Testis (tissue), 3 donors: ENCODE results near the gene MYBPH. TPM values are rescaled to one million over a fixed set of nuclear protein-coding genes. Genes with fewer than 3 reads are reported as not detected.

ENCODE experiments used
- DNase-seq: peaks from one replicate; pipeline ENCODE4 v3.0.0-alpha.2; 2019
- H3K27ac ChIP-seq, 2 donors: fragments of 200-600 bp; sonication (generic); one replicate each; pipeline ENCODE4 v1.5.1; 2019
- H3K27me3 ChIP-seq: fragments of 200-600 bp; sonication (generic); one replicate; pipeline ENCODE4 v1.5.1; 2019
- H3K36me3 ChIP-seq: fragments of 200-600 bp; sonication (generic); one replicate; pipeline ENCODE4 v1.5.1; 2017; ENCODE audit warnings: low read depth; ENCODE audit errors: missing control alignments
- H3K4me1 ChIP-seq: fragments of 200-600 bp; sonication (generic); one replicate; pipeline ENCODE4 v1.5.1; 2019
- H3K4me3 ChIP-seq, 2 donors: fragments of 200-600 bp; sonication (generic); one replicate each; pipeline ENCODE4 v1.5.1; 2017 to 2019
- H3K9me3 ChIP-seq: fragments of 200-600 bp; sonication (generic); one replicate; pipeline ENCODE4 v1.5.1; 2017
- POLR2A ChIP-seq: fragments of 450-650 bp; IDR thresholded peaks from one replicate; pipeline ENCODE4 v1.6.1; 2017; ENCODE audit warnings: antibody characterized with exemption, mild to moderate bottlenecking, moderate library complexity
- whole genome bisulfite sequencing, 2 donors: methylation state at CpG; one replicate each; pipeline ENCODE4 v1.1.5; 2018; 5-methylcytosine and 5-hydroxymethylcytosine counted together
- intact Hi-C: fragments of 100-400 bp; cut with DNase I; formaldehyde crosslinking; loops from one replicate; pipeline ENCODE4 v1.15.1; 2023; ENCODE audit warnings: low total_unique reads
- polyA plus RNA-seq: library from polyadenylated mRNA; stranded (reverse); fragments of 350-450 nt; fragmentation: Illumina TruSeq; extraction: RNeasy Lipid Tissue Mini Kit (QIAGEN cat#74804); gene quantifications from one replicate; pipeline ENCODE4 v1.2.3, GENCODE V29; 2014; ENCODE audit warnings: low read depth, low replicate concordance; ENCODE audit not compliant: insufficient read depth
- total RNA-seq, 2 donors: library from RNA; depleted of rRNA; stranded (reverse); fragments of >200 nt; gene quantifications; one replicate each; pipeline ENCODE4 v1.2.3, GENCODE V29; 2016
- TF ChIP-seq, protein P1 (sequence below), 3 experiments: fragments of 450-650 bp in 2 of 3; fragments of 200-600 bp in 1 of 3; sonication (generic) in 1 of 3; IDR thresholded peaks; one replicate each; pipeline ENCODE4 v1.5.1; 2016 to 2019; ENCODE audit warnings: antibody characterized with exemption in 3 of 3, mild to moderate bottlenecking in 2 of 3, moderate library complexity in 1 of 3

MYBPH gene
- total and polyA plus RNA-seq, 3 donors from 2014 or later: 0.16 to 2.9 (median 0.25) TPM

DNA sequence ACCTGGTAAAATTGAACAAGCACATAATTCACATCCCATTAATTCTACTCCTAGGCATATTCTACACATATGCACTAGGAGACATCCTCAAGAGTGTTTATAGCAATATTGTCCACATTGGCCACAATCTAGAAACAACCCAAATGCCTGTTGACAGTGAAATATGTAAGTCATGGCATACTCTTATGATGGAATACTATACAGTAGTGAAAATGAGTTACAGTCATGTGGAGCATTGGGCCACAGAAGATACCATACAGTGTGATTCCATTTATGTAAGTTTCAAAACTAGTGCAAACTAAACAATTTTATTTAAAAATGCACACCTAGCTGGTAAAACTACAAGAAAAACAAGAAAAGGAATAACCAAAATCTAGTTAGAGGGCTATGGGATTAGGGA lies 34.7 kb upstream of the MYBPH start:
- DNase-seq: no peak
- intact Hi-C loops: no loop called here
- H3K4me3 ChIP-seq: no peak overlapping the region
- no peaks in the 10 kb centered on the region for H3K27me3 ChIP-seq
- H3K36me3 ChIP-seq: no peaks in the 10 kb centered on the region
- H3K27ac ChIP-seq: no peak overlapping the region
- no peaks in the 10 kb centered on the region for H3K4me1 ChIP-seq
- H3K9me3 ChIP-seq: no peaks in the 10 kb centered on the region
- no peak for TF ChIP-seq POLR2A
- TF ChIP-seq, protein P1, sequence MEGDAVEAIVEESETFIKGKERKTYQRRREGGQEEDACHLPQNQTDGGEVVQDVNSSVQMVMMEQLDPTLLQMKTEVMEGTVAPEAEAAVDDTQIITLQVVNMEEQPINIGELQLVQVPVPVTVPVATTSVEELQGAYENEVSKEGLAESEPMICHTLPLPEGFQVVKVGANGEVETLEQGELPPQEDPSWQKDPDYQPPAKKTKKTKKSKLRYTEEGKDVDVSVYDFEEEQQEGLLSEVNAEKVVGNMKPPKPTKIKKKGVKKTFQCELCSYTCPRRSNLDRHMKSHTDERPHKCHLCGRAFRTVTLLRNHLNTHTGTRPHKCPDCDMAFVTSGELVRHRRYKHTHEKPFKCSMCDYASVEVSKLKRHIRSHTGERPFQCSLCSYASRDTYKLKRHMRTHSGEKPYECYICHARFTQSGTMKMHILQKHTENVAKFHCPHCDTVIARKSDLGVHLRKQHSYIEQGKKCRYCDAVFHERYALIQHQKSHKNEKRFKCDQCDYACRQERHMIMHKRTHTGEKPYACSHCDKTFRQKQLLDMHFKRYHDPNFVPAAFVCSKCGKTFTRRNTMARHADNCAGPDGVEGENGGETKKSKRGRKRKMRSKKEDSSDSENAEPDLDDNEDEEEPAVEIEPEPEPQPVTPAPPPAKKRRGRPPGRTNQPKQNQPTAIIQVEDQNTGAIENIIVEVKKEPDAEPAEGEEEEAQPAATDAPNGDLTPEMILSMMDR (IDR thresholded peaks at IDR 0.05): no peak

- TF ChIP-seq, protein P1 (IDR thresholded peaks at IDR 0.05): no peak
- TF ChIP-seq POLR2A: no peak
- intact Hi-C loops: no loop called here
- 79 to 93% methylated on average over 1 of the region's 1 CpG for WGBS, 2 donors
- Histone ChIP-seq H3K36me3 (no peaks in the 10 kb centered on the region), H3K9me3 (no peaks in the 10 kb centered on the region), H3K27ac (no peak overlapping the region), H3K4me3 (no peak overlapping the region), H3K4me1 (no peaks in the 10 kb centered on the region), H3K27me3 (no peaks in the 10 kb centered on the region)
- no peak for DNase-seq
These were observed 32.6 kb upstream of the MYBPH start for GRCh38 chr1:203208181-203208580.

GRCh38 chr1:203207751-203208150 lies 32.1 kb upstream of the MYBPH start:
- DNase-seq: no peak
- no peaks in the 10 kb centered on the region for H3K36me3 ChIP-seq
- H3K27me3 ChIP-seq: no peaks in the 10 kb centered on the region
- no peaks in the 10 kb centered on the region for H3K9me3 ChIP-seq
- no peak for TF ChIP-seq POLR2A
- TF ChIP-seq, protein P1 (IDR thresholded peaks at IDR 0.05): no peak
- no peak overlapping the region for H3K27ac ChIP-seq
- no peaks in the 10 kb centered on the region for H3K4me1 ChIP-seq
- WGBS, 2 donors: 81 to 92% methylated on average over 2 of the region's 2 CpGs
- H3K4me3 ChIP-seq: no peak overlapping the region
- intact Hi-C loops: no loop called here

DNA sequence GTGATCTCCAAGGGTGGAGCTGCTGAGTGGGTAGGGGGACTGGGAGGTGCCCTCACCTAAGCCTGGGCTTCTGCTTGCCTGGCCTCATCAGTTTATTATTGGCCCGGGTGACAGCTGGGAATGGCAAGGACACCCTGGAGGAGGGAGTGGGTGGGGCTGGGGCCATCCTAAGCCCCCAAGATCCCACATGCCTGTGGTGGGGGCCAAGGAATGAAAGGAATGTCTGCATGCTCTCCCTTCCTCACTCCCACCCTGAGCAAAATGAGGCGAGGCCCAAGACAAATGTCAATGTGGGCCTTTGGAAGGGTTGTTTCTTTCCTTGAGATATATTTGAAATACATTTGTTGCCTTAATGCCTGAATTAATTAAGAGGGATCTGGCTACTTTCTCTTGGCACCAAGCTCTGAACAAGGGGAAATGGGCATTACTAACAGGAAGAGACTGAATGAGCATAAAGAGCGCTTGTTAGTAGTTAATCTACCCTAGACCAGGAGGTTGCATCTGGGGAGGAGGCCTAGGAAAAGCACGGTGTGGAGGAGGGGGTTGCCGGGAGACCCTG lies 30.6 kb upstream of the MYBPH start:
- intact Hi-C loops: no loop called here
- no peaks in the 10 kb centered on the region for H3K4me1 ChIP-seq
- no peak for TF ChIP-seq POLR2A
- TF ChIP-seq, protein P1 (IDR thresholded peaks at IDR 0.05): no peak
- H3K36me3 ChIP-seq: no peaks in the 10 kb centered on the region
- no peak overlapping the region for H3K27ac ChIP-seq
- H3K27me3 ChIP-seq: no peaks in the 10 kb centered on the region
- H3K9me3 ChIP-seq: no peaks in the 10 kb centered on the region
- DNase-seq: no peak
- no peak overlapping the region for H3K4me3 ChIP-seq
- WGBS, 2 donors: 68 to 78% methylated on average over 5 of the region's 5 CpGs

DNA sequence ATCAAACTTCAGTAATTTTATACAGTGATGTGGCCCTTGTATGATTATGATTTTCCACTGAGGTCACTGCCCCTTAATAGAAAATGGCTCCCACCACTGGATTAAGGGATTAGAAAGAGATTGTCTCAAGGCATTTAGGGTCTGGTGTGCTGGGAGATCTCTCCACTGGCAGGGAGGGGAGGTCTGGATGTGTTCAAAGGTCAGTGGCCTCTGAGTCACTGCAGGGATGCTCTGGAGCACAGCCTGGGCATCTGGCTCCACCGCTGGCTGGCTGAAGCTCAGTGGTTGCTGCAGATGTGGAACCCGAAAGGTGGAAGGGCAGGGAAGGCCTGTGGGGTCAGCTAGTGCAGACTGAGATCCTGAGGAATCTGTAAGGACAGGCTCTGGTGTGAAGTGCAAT lies 29.1 kb upstream of the MYBPH start:
- 82 to 90% methylated on average over 2 of the region's 2 CpGs for WGBS, 2 donors
- intact Hi-C loops: no loop called here

More for the DNA sequence above, 29.1 kb upstream of the MYBPH start:
- Histone ChIP-seq H3K4me1 (no peaks in the 10 kb centered on the region), H3K4me3 (no peak overlapping the region), H3K9me3 (no peaks in the 10 kb centered on the region), H3K27ac (no peak overlapping the region), H3K27me3 (no peaks in the 10 kb centered on the region), H3K36me3 (no peaks in the 10 kb centered on the region)
- no peak for DNase-seq
- TF ChIP-seq, protein P1 (IDR thresholded peaks at IDR 0.05): no peak
- no peak for TF ChIP-seq POLR2A
